Lung (tissue), 12 donors: ENCODE results near the gene SLC44A2. TPM values are rescaled to one million over a fixed set of nuclear protein-coding genes. Genes with fewer than 3 reads are reported as not detected.
A peak's percentile ranks its signal among the peaks of the same experiment; 100 is the strongest.

Experiments
- ATAC-seq: fragments of 200-7000 bp; cut with Tn5 transposase; one replicate; pipeline ENCODE4 v1.9.1; 2020; ENCODE audit warnings: moderate number of reproducible peaks; ENCODE audit not compliant: insufficient read depth, low FRiP score
- DNase-seq, 3 donors: peaks; one replicate each; pipeline ENCODE4 v3.0.0-alpha.2; 2013 to 2017
- H3K27ac ChIP-seq, 2 donors: one replicate each; pipeline ENCODE4 v1.5.1; 2013; ENCODE audit warnings: mild to moderate bottlenecking in 2 of 2, moderate library complexity in 2 of 2, control low read depth in 1 of 2, inconsistent platforms in 1 of 2, low read depth in 1 of 2, low read length in 1 of 2
- H3K27me3 ChIP-seq, 3 donors: one replicate each; pipeline ENCODE4 v1.5.1; 2013; ENCODE audit warnings: low read length in 2 of 3; ENCODE audit not compliant: control insufficient read depth in 3 of 3, insufficient read depth in 3 of 3
- H3K36me3 ChIP-seq, 4 donors: one replicate each; pipeline ENCODE4 v1.5.1; 2013; ENCODE audit warnings: low read length in 4 of 4, mild to moderate bottlenecking in 1 of 4, moderate library complexity in 1 of 4; ENCODE audit not compliant: control insufficient read depth in 4 of 4, insufficient read depth in 4 of 4
- H3K4me1 ChIP-seq, 5 donors: one replicate each; pipeline ENCODE4 v1.5.1; 2013; ENCODE audit warnings: low read length in 5 of 5, mild to moderate bottlenecking in 2 of 5, moderate library complexity in 1 of 5; ENCODE audit not compliant: control insufficient read depth in 5 of 5, insufficient read depth in 5 of 5
- H3K4me3 ChIP-seq: one replicate; pipeline ENCODE4 v1.5.1; 2013; ENCODE audit warnings: mild to moderate bottlenecking, control low read depth, moderate library complexity
- H3K9ac ChIP-seq, 2 donors: one replicate each; pipeline ENCODE4 v1.5.1; 2013; ENCODE audit warnings: low read length in 2 of 2, control low read depth in 1 of 2; ENCODE audit not compliant: insufficient read depth in 1 of 2
- H3K9me3 ChIP-seq, 4 donors: one replicate each; pipeline ENCODE4 v1.5.1; 2013; ENCODE audit warnings: low read length in 3 of 4, mild to moderate bottlenecking in 1 of 4, moderate library complexity in 1 of 4; ENCODE audit not compliant: control insufficient read depth in 4 of 4, insufficient read depth in 3 of 4
- CTCF ChIP-seq: IDR thresholded peaks from 2 replicates; pipeline ENCODE4 v1.5.1; 2012; ENCODE audit warnings: mild to moderate bottlenecking; ENCODE audit errors: control extremely low read depth, extremely low read depth
- WGBS, 2 donors: extraction: QIAGEN DNeasy Blood & Tissue Kit; methylation state at CpG; one replicate each; pipeline ENCODE4 v1.1.7; 2013; 5-methylcytosine and 5-hydroxymethylcytosine counted together
- polyA plus RNA-seq, 2 donors: library from polyadenylated mRNA; stranded (reverse); fragments of 200-250 nt; gene quantifications; one replicate each; pipeline ENCODE4 v1.2.1, GENCODE V29; 2013
- total RNA-seq, 2 donors: library from RNA; depleted of rRNA in 1 of 2; stranded (reverse); fragments of >200 nt in 1 of 2; gene quantifications; one replicate each; pipeline ENCODE4 v1.2.1, GENCODE V29; 2014 to 2021
- donor health status: control.
- donor health status: control.
- donor health status: Bipolar disorder and iron deficiency.
- donor health status: healthy.
- donor health status: DM: yes; HTN: yes; CAD: no.

The SLC44A2 gene
- total and polyA plus RNA-seq, 4 donors: 83.6 to 173 (median 118) TPM

- H3K9me3 ChIP-seq: no peaks in the 10 kb centered on the region
- H3K9ac ChIP-seq: no peak within 1 kb of the TSS
- 32 to 33% methylated on average over 33 to 35 of the region's 35 CpGs for WGBS, 2 donors
- no peak for TF ChIP-seq CTCF
- H3K36me3 ChIP-seq: no peaks in the 10 kb centered on the region
- H3K27ac ChIP-seq: peak within 1 kb of the TSS in 1 of 2 donors; percentile 58
- peak within 1 kb of the TSS; percentile 44 for H3K4me3 ChIP-seq
- ATAC-seq (peak; percentile 78), DNase-seq (peak in 1 of 3 donors; percentile 21)
- H3K27me3 ChIP-seq: peaks cover 0 to 15% (median 10%) of the 10 kb centered on the region in 3 donors
- peaks cover 0 to 2% (median 0%) of the 10 kb centered on the region in 5 donors for H3K4me1 ChIP-seq
Measured at GRCh38 chr19:10587022-10587838, 38.1 kb upstream of the SLC44A2 start, which contains the start of gene AP1M2. TSS of gene AP1M2 (minus strand) at chr19:10587312. CDS start at chr19:10587231, 81 bp downstream.

- TF ChIP-seq CTCF: no peak
- H3K27me3 ChIP-seq: peaks cover 0 to 15% (median 10%) of the 10 kb centered on the region in 3 donors
- H3K9ac ChIP-seq: no peak overlapping the region
- WGBS, 2 donors: 95 to 96% methylated on average over 2 of the region's 2 CpGs
- no peaks in the 10 kb centered on the region for H3K36me3 ChIP-seq
- H3K4me1 ChIP-seq: peaks cover 0 to 2% (median 0%) of the 10 kb centered on the region in 5 donors
- DNase-seq (no peak), ATAC-seq (no peak)
- H3K9me3 ChIP-seq: no peaks in the 10 kb centered on the region
- no peak overlapping the region for H3K4me3 ChIP-seq
- no peak overlapping the region for H3K27ac ChIP-seq
Measured at GRCh38 chr19:10587839-10588150, 37.6 kb upstream of the SLC44A2 start.

DNA sequence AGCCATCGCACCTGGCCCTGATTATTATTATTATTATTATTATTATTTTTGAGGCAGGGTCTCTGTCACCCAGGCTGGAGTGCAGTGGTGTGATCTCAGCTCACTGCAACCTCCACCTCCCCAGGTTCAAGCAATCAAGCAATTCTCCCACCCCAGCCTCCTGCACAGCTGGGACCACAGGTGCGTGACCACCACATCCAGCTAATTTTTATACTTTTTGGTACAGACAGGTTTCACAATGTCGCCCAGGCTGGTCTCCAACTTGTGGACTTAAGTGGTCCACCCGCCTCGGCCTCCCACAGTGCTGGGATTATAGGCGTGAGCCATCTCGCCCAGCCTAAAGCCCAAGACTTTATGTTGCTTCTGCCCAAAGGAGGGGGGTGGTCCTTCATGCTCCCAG, 32.2 kb upstream of the SLC44A2 start:
- WGBS, 2 donors: 96% methylated on average over 7 of the region's 7 CpGs

More for the DNA sequence above, 32.2 kb upstream of the SLC44A2 start:
- no peak overlapping the region for H3K4me3 ChIP-seq
- H3K36me3 ChIP-seq: no peaks in the 10 kb centered on the region
- H3K27ac ChIP-seq: no peak overlapping the region
- peaks cover 0 to under 1% (median 0%) of the 10 kb centered on the region in 3 donors for H3K27me3 ChIP-seq
- H3K9ac ChIP-seq: no peak overlapping the region
- TF ChIP-seq CTCF: no peak
- no peaks in the 10 kb centered on the region for H3K9me3 ChIP-seq
- no peak for ATAC-seq
- H3K4me1 ChIP-seq: peaks cover 0 to 11% (median 0%) of the 10 kb centered on the region in 5 donors
- no peak for DNase-seq
